Hepatocyte (in vitro differentiated cells): Measurements from ENCODE around the gene TSPAN16. TPM values are rescaled to one million over a fixed set of nuclear protein-coding genes. Genes with fewer than 3 reads are reported as not detected.

Experiments used
- DNase-seq: peaks from one replicate; pipeline ENCODE4 v3.0.0-alpha.2; 2016; ENCODE audit warnings: low spot score
- H2AFZ ChIP-seq: fragments of 200-600 bp; sonication (generic); 2 replicates; pipeline ENCODE4 v1.6.0; 2016; ENCODE audit warnings: antibody characterized with exemption, mild to moderate bottlenecking
- H3K27ac ChIP-seq: fragments of 200-600 bp; sonication (generic); 2 replicates; pipeline ENCODE4 v1.5.1; 2016; ENCODE audit warnings: mild to moderate bottlenecking
- H3K27me3 ChIP-seq: fragments of 200-600 bp; sonication (generic); 2 replicates; pipeline ENCODE4 v1.6.1; 2016
- H3K36me3 ChIP-seq: fragments of 200-600 bp; sonication (generic); replicated peaks from 2 replicates; pipeline ENCODE4 v1.5.1; 2016; ENCODE audit warnings: low read depth; ENCODE audit not compliant: insufficient read depth
- H3K4me1 ChIP-seq: fragments of 200-600 bp; sonication (generic); 2 replicates; pipeline ENCODE4 v1.5.1; 2016; ENCODE audit warnings: mild to moderate bottlenecking, moderate library complexity; ENCODE audit not compliant: insufficient read depth
- H3K4me2 ChIP-seq: fragments of 200-600 bp; sonication (generic); 2 replicates; pipeline ENCODE4 v1.6.0; 2016
- H3K4me3 ChIP-seq: fragments of 200-600 bp; sonication (generic); 2 replicates; pipeline ENCODE4 v1.5.1; 2016; ENCODE audit warnings: mild to moderate bottlenecking
- H3K79me2 ChIP-seq: fragments of 200-600 bp; sonication (generic); 2 replicates; pipeline ENCODE4 v1.6.0; 2017; ENCODE audit warnings: mild to moderate bottlenecking
- H3K9me2 ChIP-seq: fragments of 200-600 bp; sonication (generic); replicated peaks from 2 replicates; pipeline ENCODE4 v1.6.0; 2017; ENCODE audit warnings: mild to moderate bottlenecking; ENCODE audit not compliant: insufficient read depth
- H3K9me3 ChIP-seq: fragments of 200-600 bp; sonication (generic); 2 replicates; pipeline ENCODE4 v1.5.1; 2016; ENCODE audit warnings: low read depth, mild to moderate bottlenecking
- H4K20me1 ChIP-seq: fragments of 200-600 bp; sonication (generic); 2 replicates; pipeline ENCODE4 v1.6.0; 2016; ENCODE audit warnings: mild to moderate bottlenecking; ENCODE audit not compliant: insufficient read depth, poor library complexity, severe bottlenecking
- EZH2 ChIP-seq: fragments of 200-600 bp; sonication (generic); IDR thresholded peaks from 2 replicates; pipeline ENCODE4 v1.6.1; 2016; ENCODE audit warnings: antibody characterized with exemption, mild to moderate bottlenecking, borderline replicate concordance
- EZH2phosphoT487 ChIP-seq: fragments of 200-600 bp; sonication (generic); IDR thresholded peaks from one replicate; pipeline ENCODE4 v1.6.1; 2018; ENCODE audit warnings: antibody characterized with exemption, mild to moderate bottlenecking, low read depth, moderate library complexity; ENCODE audit not compliant: unreplicated experiment, severe bottlenecking
- WGBS: methylation state at CpG from one replicate; pipeline ENCODE4 v1.1.6; 2016; ENCODE audit warnings: low lambda C conversion rate; ENCODE audit errors: missing lambda C conversion rate; 5-methylcytosine and 5-hydroxymethylcytosine counted together
- polyA plus RNA-seq: library from polyadenylated mRNA; unstranded; fragments of >200 nt; fragmentation: Nextera tagmentation; extraction: Ambion mirVana; gene quantifications from 2 replicates; pipeline ENCODE4 v1.2.1, GENCODE V29; 2016
- total RNA-seq: library from RNA; depleted of rRNA; stranded (reverse); fragments of >200 nt; gene quantifications from 2 replicates; pipeline ENCODE4 v1.2.3, GENCODE V29; 2014
- TF ChIP-seq, protein P1 (sequence below): fragments of 200-600 bp; sonication (generic); IDR thresholded peaks from 2 replicates; pipeline ENCODE4 v1.5.1; 2016; ENCODE audit warnings: antibody characterized with exemption, mild to moderate bottlenecking; ENCODE audit not compliant: poor library complexity

Gene TSPAN16
- total and polyA plus RNA-seq, 2 experiments from 2014 or later: not detected

DNA sequence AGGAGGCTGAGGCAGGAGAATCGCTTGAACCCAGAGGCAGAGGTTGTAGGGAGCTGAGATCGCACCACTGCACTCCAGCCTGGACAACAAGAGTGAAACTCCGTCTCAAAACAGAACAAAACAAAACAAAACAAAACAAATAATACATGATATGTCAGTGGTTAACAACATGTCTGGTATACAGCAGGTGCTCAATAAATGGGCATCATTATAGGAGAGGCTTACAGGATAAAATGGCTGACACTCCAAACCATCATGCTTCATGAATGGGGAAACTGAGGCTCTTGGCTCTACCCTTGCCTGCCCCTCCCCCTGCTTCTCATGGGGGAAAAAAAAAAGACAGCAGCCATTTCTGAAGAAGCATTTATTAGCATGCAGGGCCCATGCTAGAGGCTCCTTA lies 46.5 kb downstream of the TSPAN16 start:
- Histone ChIP-seq H4K20me1 (peaks cover 3% of the 10 kb centered on the region), H3K9me2 (no peaks in the 10 kb centered on the region), H3K27ac (no peak overlapping the region), H3K36me3 (no peaks in the 10 kb centered on the region), H3K79me2 (peaks cover 20% of the 10 kb centered on the region), H3K4me3 (no peak overlapping the region), H3K4me2 (no peak overlapping the region), H3K4me1 (peaks cover 15% of the 10 kb centered on the region), H2AFZ (no peak overlapping the region), H3K9me3 (no peaks in the 10 kb centered on the region), H3K27me3 (no peaks in the 10 kb centered on the region)
- no peak for DNase-seq
- TF ChIP-seq EZH2 (no peak), EZH2phosphoT487 (no peak)
- TF ChIP-seq, protein P1, sequence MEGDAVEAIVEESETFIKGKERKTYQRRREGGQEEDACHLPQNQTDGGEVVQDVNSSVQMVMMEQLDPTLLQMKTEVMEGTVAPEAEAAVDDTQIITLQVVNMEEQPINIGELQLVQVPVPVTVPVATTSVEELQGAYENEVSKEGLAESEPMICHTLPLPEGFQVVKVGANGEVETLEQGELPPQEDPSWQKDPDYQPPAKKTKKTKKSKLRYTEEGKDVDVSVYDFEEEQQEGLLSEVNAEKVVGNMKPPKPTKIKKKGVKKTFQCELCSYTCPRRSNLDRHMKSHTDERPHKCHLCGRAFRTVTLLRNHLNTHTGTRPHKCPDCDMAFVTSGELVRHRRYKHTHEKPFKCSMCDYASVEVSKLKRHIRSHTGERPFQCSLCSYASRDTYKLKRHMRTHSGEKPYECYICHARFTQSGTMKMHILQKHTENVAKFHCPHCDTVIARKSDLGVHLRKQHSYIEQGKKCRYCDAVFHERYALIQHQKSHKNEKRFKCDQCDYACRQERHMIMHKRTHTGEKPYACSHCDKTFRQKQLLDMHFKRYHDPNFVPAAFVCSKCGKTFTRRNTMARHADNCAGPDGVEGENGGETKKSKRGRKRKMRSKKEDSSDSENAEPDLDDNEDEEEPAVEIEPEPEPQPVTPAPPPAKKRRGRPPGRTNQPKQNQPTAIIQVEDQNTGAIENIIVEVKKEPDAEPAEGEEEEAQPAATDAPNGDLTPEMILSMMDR: no peak
- WGBS: 94% methylated on average over 3 of the region's 3 CpGs

DNA sequence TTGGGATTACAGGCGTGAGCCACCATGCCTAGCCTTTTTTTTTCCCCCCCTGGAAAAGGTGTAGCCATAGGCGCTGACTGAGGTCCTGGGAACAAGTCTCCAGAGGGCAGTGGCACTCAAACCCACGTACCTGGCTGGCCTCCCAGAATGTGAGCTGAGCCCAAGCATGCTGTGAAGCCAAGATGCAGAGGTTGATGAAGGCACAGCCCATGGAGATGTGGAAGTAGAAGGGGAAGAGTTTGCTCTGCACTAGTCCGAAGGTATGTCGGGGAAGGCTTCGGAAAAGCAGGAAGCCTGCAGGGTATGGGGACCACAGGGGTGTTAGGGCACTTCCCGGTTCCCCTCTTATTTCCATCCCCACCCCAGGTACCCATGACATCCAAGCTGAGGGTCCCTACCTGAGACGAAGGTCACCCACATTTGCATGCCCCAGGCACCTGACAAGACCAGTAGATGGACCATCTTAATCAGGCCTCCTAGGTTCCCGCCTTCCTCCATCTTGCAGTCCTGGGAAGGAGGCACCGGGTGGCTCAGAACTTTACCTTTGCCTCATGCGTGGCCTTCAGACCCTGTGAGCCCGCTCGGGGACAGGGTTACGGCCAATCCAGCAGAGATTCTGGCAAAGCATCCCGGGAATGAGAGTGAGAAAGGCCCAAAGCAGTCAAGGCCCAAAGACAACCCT lies 49.3 kb downstream of the TSPAN16 start:
- Histone ChIP-seq H3K36me3 (no peaks in the 10 kb centered on the region), H3K27ac (peak overlapping the region; percentile 70), H3K4me1 (peaks cover 9% of the 10 kb centered on the region), H3K4me2 (peak overlapping the region; percentile 81), H3K27me3 (no peaks in the 10 kb centered on the region), H3K9me2 (no peaks in the 10 kb centered on the region), H2AFZ (no peak overlapping the region), H3K4me3 (peak overlapping the region; percentile 43), H3K79me2 (peaks cover 3% of the 10 kb centered on the region), H4K20me1 (no peaks in the 10 kb centered on the region), H3K9me3 (no peaks in the 10 kb centered on the region)
- peak; percentile 32 for DNase-seq
- WGBS: 63% methylated on average over 15 of the region's 15 CpGs
- TF ChIP-seq, protein P1: no peak
- TF ChIP-seq EZH2 (no peak), EZH2phosphoT487 (no peak)

DNA sequence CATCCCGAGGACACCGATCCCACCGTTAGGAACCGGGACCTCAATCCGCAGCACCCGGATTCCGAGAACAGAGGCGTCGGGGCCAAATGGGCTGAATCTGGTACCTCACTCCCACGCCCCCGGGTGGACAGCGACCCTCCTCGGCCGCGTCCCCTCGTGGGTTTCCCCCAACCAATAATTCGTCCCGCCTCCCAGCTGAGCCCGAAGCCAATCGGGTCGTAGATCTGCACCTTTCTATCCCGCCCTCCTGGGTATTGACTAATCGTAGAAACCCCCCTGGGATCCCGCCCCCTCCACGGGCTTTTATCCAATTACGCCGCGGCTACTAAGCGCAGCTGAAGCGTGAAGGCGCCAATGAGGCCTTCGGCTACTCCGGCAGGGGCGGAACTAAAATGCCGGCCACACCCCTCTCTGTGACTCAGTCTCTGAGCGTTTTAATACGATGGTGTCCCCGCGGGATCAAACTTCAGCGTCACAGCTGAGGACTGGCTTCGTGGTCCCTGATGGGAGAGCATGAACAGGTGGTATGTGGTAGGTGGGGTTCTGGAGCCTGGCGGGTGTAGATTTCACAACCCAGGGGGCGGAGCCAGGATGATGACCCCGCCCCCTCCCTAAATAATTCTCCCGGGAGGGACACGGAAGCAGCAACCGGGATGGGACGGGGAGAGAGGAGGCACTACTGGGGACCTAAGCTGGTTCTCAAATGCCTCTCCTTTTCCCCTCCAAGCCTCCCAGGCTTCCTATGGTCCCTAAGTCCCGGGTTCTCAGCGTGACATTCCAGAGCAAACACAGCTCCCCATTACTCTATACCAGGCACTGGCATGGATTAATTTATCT lies 50.4 kb downstream of the TSPAN16 start, which contains the start of the genes CCDC159 and TMEM205:
Gene CCDC159 (plus strand): TSS at position 416 of the 837 bp plus-strand sequence. CDS start 88 bp downstream, at position 504.
Gene TMEM205 (minus strand): TSS at position 165 of the 837 bp plus-strand sequence. CDS start 649 bp downstream, outside the sequence.
- H2AFZ ChIP-seq: peak within 1 kb of the TSS; percentile 47
- no peaks in the 10 kb centered on the region for H4K20me1 ChIP-seq
- H3K9me2 ChIP-seq: no peaks in the 10 kb centered on the region
- WGBS: under 1% methylated on average over 50 of the region's 50 CpGs
- no peaks in the 10 kb centered on the region for H3K36me3 ChIP-seq
- peak within 1 kb of the TSS; percentile 81 for H3K4me2 ChIP-seq
- no peaks in the 10 kb centered on the region for H3K27me3 ChIP-seq
- H3K9me3 ChIP-seq: no peaks in the 10 kb centered on the region
- TF ChIP-seq, protein P1: peak; percentile 17
- TF ChIP-seq EZH2phosphoT487 (no peak), EZH2 (no peak)
- H3K27ac ChIP-seq: peak within 1 kb of the TSS; percentile 76
- no peaks in the 10 kb centered on the region for H3K79me2 ChIP-seq
- peak within 1 kb of the TSS; percentile 43 for H3K4me3 ChIP-seq
- H3K4me1 ChIP-seq: peaks cover 9% of the 10 kb centered on the region
- DNase-seq: peak; percentile 100
